GM12872 (cell line): ENCODE results near the gene BSPRY.

Experiments
- CTCF ChIP-seq: IDR thresholded peaks from 3 replicates; pipeline ENCODE4 v1.5.1; 2011; ENCODE audit warnings: low read depth, mild to moderate bottlenecking, low read length, moderate library complexity; ENCODE audit not compliant: insufficient read depth

The BSPRY gene

GRCh38 chr9:113363336-113363735, 14.0 kb downstream of the BSPRY start:
- no peak for TF ChIP-seq CTCF

GRCh38 chr9:113364951-113365350, 15.6 kb downstream of the BSPRY start:
- no peak for TF ChIP-seq CTCF

GRCh38 chr9:113368348-113368981, 19.1 kb downstream of the BSPRY start:
- no peak for TF ChIP-seq CTCF

- no peak for TF ChIP-seq CTCF
Measured at GRCh38 chr9:113368982-113369854, 19.9 kb downstream of the BSPRY start.

- TF ChIP-seq CTCF = no peak
Measured at GRCh38 chr9:113369855-113370140, 20.5 kb downstream of the BSPRY start.

GRCh38 chr9:113370806-113371325, 21.5 kb downstream of the BSPRY start:
- TF ChIP-seq CTCF = no peak

- no peak for TF ChIP-seq CTCF
Measured at GRCh38 chr9:113372059-113372458, 22.7 kb downstream of the BSPRY start.
